Inflammatory macrophage (primary cell): Measurements from ENCODE around the gene TCAF2.
"Not testable (repeated sequence)": the region's sequence is repeated elsewhere in the genome, so short reads cannot be mapped to it uniquely, and the experiment has no call there.

ENCODE experiments used
- DNase-seq, 2 donors: peaks; one replicate each; pipeline ENCODE4 v3.0.0-alpha.2; 2020 to 2022
- total RNA-seq, 18 experiments: gene quantifications; one replicate each; lab custom pipeline; 2026; ENCODE audit warnings: mixed read lengths in 6 of 18, inconsistent platforms in 2 of 18; lab: John Stamatoyannopoulos, UW

TCAF2 gene
- total RNA-seq: 0.09 to 2.5 (median 0.41) reads per million in 18 experiments

DNA sequence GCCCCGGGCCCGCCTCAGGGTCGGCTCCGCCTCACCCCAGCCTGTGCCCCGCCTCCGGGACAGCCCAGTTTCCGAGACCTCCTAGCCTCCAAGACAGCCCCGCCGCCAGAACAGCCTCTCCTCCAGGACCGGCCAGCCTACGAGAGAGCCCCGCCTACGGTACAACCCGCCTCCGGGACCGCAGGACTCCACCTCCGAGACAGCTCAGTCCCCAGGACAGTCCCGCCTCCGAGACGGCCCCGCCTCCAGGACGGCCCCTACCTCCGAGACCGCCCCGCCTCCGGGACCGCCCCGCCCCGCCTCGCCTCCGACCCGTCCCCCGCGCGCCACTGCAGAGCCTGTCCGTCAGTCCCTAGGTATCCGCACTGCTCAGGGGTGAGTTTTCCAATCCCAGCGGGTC, at the start of gene TCAF2:
Gene TCAF2 (plus strand): TSS at position 329 of the 400 bp plus-strand sequence.
- DNase-seq: not testable (repeated sequence)

DNA sequence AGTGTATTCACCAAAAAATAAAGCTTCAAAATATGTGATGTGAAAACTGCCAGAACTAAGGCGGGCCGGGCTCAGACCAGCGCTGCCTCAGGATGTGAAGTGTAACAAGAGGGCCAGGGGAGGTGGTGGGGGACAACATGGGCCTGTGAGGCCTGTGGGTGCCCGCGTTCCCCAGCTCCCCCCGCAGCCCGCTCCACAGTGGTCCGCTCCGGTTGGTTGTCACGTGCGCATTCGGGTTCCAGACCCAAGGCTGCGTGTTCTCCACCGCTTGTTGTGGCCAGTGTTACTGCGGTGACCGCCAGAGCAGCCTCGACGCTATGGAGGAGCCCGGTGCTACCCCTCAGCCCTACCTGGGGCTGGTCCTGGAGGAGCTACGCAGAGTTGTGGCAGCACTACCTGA, 49.3 kb upstream of the TCAF2 start, which contains the start of gene CTAGE15:
Gene CTAGE15 (plus strand): TSS at position 301 of the 400 bp plus-strand sequence. CDS start 17 bp downstream, at position 318.
- DNase-seq: not testable (repeated sequence)

DNA sequence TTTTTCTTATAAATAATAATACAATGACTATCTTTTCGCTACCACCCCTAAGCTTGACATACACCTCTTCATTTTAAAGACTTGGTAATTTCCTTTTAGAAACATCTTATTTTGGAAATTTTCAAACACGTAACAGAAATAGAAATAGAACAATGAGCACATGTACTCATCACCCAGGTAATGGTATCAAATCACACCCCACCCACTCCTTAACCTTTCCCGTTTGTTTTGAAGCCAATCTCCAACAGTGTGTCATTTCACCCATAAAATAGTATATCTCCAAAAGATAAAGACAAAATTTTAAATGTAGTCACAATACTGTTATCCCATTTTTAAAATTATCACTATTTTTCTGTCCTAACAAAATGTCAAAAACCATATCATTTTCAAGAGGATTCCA, 32.6 kb upstream of the TCAF2 start:
- not testable (repeated sequence) for DNase-seq

- DNase-seq: not testable (repeated sequence)
These were observed 30.9 kb upstream of the TCAF2 start for GRCh38 chr7:143589897-143590296.

DNA sequence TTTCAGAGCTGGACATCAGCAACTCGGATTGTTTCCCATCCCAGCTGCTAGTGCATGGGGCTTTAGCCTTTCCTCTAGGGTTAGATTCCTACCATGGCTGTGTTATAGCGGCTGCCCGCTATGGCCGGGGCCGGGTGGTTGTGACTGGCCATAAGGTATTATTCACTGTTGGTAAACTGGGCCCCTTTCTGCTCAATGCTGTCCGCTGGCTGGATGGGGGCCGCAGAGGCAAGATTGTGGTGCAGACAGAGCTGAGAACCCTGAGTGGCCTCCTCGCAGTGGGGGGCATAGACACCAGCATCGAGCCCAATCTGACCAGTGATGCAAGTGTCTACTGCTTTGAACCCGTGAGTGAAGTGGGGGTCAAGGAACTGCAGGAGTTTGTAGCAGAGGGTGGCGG, 22.7 kb upstream of the TCAF2 start:
- not testable (repeated sequence) for DNase-seq

GRCh38 chr7:143603549-143603948, 17.2 kb upstream of the TCAF2 start:
- DNase-seq: not testable (repeated sequence)

DNA sequence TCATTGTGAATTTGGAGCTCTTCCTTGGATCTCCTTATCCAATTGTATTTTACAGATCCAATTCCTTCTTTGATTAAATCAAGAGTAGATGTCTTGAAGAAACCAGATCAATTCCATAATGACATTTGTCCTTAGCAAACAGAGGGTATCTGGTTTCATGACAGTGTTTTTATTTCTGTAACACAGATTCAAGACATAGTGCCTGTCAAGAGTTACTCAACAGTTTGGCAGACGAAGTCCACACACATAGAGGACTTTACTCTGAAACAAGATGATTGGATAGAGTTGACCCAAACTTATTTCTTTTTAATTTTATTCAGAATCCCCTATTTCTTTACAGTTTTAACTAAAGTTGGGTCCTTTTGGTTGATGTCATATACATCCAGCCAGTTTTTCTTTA, 14.7 kb upstream of the TCAF2 start:
- not testable (repeated sequence) for DNase-seq

- not testable (repeated sequence) for DNase-seq
These were observed 5.2 kb upstream of the TCAF2 start for GRCh38 chr7:143615545-143615944.

- not testable (repeated sequence) for DNase-seq
These were observed 3.6 kb upstream of the TCAF2 start for GRCh38 chr7:143617204-143617603.

GRCh38 chr7:143620058-143620457, 716 bp upstream of the TCAF2 start:
- DNase-seq: not testable (repeated sequence)

DNA sequence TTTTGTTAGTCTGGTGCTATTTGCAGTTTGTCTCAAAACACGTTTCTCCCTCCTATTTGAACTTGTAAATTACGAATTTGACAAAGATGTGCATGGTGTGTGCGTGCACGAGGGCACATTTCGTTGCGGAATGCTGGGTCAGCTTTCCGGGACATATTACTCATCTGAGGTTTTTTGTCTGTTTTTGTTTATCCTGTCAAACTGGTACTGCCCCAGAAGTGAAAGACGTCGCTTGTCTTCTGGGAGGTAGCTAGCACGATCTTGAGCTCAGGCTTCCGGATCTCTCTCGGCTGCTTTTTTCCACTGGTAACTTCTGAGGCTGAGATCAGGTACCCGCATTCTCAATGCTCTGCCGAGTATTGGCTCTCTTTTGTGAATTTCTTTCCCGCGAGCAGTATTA, 401 bp downstream of the TCAF2 start:
- DNase-seq: not testable (repeated sequence)

DNA sequence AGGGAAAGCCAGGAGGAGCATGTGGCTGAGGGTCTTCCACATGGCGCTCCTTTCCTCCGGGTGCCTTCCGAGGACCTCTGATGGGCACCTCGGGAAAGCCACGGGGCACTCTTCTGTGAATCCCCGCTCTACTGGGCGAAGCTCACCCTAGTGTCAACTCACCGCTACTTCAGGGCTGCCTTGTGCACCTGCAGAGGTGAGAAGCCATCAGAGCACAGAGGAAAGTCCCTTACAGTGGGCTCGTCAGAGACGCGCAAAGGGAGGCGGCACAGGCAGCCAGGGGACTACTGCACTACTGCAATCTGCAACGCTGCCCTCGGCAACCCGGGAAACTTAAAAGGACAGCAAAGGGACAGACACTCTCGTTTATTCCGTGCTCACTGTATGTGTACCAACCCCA, 1.4 kb downstream of the TCAF2 start:
- not testable (repeated sequence) for DNase-seq

GRCh38 chr7:143630653-143631052, 9.9 kb downstream of the TCAF2 start:
- DNase-seq: not testable (repeated sequence)

DNA sequence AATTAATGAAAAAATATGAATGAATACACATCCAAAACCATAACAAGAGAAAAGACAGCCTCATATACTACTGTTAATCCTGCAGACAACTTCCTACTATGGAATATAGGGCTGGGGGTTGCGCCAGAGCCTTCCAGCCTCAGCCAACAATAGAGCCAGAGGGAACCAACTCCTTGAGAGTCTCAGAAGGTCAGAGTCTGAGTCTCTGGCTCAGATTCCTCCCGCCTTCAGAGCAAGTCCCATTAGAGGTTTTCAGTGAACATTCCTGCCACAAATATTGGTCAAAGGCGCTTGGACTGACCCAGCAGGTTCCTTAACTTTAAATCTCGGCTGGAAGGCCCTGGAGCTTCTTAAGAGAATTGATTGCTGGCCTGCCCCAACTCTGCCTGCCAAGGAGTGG, 11.7 kb downstream of the TCAF2 start:
- not testable (repeated sequence) for DNase-seq

GRCh38 chr7:143633013-143633618, 12.3 kb downstream of the TCAF2 start:
- DNase-seq: not testable (repeated sequence)

DNA sequence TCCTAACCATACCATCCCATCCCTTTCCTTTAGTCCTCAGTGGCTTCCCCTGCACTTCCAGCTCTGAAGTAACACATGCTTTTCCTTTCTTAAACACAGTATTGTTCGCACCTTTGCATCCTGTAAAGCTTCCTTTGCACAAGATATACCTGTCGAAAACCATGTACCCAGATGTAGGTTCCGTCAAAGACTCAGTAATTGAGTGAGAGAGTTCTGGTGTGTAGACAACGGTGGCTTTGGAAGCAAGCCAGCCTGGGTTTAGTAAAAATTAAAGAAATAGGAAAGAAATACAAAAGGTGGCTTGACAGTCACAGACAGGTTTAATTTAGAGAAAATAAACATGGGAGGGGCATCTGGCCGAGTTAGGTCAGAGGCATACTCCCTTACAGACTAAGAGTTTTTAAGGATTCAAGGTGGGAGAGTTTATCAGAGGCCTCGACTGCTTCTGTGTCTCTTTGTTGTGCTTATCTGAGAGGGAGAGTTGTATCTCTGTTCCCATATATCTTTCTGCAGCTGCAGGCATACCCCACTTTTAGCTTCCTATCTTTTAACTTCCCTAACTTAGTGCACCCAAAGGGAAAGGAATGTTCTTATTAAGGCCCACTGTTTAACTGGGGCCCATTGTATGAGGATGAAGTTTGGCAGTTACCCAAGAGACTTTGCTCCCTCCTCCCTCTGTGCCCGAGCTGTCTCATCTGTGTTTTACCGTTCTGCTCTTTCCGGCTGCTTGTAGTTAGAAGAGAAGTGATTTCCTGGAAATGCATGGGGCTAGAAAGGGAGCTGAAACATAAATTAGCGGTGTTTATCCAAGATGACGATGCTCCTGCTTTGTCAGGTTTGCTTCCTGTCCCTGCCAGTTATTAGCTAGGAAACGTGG, 14.8 kb downstream of the TCAF2 start:
- not testable (repeated sequence) for DNase-seq

GRCh38 chr7:143639372-143639771, 18.6 kb downstream of the TCAF2 start:
- not testable (repeated sequence) for DNase-seq

GRCh38 chr7:143640528-143641189, 19.9 kb downstream of the TCAF2 start:
- DNase-seq: not testable (repeated sequence)

DNA sequence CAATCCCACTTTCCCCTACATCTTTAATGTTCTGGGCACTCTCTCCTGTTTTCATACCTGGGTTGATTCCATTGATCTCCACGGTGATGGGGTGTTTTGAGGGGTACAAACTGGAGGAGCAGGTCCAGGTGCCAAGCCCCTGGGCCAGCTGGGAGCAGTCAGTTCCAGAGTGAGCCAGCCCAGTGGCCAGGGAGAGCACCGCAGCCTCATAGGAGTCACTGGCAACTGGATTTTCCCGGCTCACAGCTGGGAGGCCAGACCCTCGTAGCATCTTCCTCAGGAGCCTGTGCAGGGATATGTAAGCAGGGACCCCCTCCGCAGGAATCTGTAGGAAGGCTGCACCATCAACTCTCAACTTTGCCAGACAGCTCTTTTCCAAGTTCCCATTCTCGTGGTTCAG, 25.8 kb downstream of the TCAF2 start:
- DNase-seq: not testable (repeated sequence)

DNA sequence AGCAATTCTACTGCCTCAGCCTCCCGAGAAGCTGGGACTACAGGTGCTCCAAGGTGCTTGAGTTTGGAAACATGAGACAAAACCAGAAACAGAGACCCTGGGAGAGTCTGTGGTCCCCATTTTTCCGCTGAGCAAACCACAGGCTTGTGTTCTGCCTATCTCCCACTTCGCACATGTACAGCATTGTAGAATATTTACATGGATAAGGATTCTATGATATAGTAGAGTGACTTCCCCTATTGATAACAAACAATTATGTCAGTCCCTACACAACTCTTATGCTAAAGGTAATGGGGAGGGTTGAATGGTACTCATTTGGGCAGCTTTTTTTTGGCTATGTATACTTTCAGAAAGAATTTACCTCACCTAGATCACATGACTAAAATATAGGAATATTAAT, 29.1 kb downstream of the TCAF2 start:
- not testable (repeated sequence) for DNase-seq

GRCh38 chr7:143650447-143650846, 29.7 kb downstream of the TCAF2 start:
- DNase-seq: not testable (repeated sequence)
